Umbilical cord (tissue), 2 donors: ENCODE data around the gene TXN. TPM values are rescaled to one million over a fixed set of nuclear protein-coding genes. Genes with fewer than 3 reads are reported as not detected.
A peak's percentile ranks its signal among the peaks of the same experiment; 100 is the strongest.
"Not testable (repeated sequence)": the region's sequence is repeated elsewhere in the genome, so short reads cannot be mapped to it uniquely, and the experiment has no call there.

ENCODE experiments used
- DNase-seq: peaks from one replicate; pipeline ENCODE4 v3.0.0-alpha.2; 2015; ENCODE audit warnings: low spot score
- total RNA-seq: library from RNA; depleted of rRNA; stranded (reverse); fragments of >200 nt; gene quantifications from one replicate; pipeline ENCODE4 v1.2.3, GENCODE V29; 2014; ENCODE audit warnings: low replicate concordance; ENCODE audit not compliant: insufficient read depth

Gene TXN
- total RNA-seq, 1 donor from 2014 or later: 121 TPM

DNA sequence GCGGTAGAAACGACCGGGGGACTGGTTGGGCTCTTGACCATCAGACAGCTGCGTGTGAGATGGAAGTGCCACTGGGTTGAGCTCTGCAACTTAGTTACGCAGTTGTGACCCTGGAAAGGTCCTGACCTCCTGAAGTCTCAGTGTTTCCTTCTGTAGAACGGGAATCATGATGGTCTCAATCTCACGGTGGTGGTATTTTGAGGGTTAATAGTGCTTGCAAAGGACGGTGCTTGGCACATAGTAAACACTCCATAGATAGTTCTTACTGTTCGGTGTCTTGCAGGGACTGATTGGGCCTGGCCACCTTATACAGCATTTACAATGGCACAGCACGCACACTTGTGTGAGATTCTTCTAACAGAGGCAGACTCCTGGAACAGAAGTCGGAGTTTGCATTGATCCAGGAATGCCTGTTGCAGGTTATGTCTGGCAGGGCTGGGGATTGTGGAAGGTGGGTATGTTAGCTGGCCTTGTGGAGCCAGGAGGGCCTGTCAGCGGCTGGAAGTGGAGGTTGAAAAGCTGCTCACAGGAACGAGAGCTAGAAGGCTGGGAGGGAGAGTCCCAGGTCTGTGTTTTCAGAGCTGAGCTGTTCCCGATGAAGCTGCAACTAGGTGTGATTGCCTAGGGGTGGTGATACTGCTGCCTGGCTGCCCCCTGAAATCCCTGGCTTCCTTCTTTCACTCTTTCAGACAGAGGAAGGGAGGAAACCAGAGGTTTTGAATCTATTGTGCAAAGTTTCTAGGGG is 962 bp upstream of the TXN start:
- no peak for DNase-seq

DNA sequence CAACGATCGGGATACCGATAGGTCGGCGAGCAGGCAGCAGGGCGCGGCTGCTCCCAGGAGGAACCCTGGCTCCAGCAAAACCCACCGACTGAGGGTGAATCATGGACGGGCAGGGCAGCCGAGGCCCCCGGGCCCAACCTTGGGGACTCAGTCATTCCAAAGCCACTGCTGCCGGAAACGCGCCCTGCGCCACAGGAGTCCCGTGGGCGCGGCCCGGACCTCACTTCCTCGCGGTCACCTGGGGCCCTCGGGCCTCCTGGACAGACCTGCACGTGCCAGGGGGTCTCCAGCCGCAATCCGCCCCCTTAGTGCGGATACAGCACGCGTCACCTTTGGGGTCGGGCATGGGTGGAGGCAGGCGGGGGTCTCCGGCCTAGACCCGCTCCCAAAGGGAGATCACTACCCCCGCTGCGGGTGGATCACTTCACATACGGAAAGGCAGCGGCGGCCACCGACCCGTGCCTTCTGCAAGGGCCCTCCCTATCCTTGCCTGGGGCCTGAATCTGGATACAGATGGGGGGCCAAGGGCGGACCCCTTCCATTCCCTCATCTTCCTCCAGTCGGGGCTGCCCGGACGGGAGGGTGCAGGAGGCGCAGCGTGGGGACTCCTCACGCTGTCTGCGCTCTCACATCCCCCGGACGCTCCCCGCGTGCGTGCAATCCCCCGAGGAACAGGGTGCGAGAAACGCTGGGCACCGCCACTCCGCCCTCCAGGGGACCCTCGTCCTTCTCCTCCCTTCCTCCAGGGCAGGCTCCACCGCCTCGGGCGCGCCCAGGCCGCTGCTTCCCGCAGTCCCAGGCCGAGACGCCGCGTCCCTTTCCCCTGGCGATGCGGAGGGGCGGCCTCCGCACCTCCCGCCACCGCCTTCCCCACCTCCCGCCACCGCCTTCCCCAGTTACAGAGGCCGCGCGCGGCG is 586 bp downstream of the TXN start:
- peak; percentile 37 for DNase-seq

DNA sequence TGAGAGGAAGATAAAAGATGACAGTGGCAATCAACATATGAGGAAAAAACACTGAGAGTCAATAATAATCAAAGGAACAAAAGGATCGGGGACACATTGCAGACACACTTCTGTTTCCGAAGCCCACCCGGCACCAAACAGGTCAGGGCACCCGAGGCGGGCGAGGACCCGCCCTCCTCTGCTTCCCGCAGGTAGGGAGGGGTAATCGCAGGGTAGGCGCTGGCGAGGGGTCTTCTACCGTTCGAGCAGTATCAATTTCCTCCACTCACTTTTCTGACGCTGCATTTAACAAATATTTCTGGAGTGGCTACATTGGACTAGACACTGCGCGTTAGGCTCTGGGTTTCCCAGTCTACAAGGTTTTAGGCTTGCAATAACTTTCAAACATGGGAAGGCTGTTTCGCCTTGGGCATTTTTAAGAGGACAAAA is 1.3 kb downstream of the TXN start:
- no peak for DNase-seq

DNA sequence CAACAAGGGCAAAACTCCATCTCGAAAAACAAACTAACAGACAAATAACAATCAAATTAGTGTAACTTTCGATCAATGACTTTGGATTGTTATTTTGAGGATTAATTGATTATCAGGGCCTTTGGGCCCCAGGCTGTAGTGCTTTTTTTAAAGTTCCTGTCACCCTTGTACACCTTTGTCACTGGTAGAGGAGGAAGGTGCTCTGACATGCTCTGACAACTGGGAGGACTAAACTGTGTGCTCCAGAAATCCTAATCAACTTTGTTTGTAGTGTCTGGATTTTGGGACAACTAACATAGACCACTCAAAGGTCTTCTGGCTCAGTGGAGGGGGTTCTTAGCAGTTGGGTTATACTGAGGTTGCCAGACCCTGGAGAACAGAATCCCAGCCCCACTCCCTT is 1.8 kb downstream of the TXN start:
- no peak for DNase-seq

DNA sequence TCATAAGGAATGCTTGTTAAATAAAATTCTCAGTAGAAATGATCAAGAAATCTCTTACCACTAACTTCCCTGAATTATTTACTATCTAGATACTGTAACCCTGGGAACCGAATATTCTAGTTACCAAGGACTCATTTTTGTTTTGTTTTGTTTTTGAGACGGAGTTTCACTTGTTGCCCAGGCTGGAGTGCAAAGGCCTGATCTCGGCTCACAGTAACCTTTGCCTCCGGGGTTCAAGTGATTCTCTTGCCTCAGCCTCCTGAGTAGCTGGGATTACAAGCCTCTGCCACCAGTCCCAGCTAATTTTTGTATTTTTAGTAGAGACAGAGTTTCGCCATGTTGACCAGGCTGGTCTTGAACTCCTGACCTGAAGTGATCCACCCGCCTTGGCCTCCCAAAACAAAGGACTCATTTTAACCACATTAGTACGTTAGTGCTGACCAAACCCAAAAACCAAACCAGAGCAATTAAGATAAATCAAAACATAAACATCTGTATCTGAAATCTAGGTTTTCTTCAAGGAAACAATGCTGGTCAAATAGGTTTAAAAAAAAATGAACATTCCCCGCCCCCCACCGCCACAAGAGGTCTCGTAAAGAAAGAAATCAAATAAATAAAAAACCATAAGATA is 3.7 kb downstream of the TXN start:
- DNase-seq: no peak

DNA sequence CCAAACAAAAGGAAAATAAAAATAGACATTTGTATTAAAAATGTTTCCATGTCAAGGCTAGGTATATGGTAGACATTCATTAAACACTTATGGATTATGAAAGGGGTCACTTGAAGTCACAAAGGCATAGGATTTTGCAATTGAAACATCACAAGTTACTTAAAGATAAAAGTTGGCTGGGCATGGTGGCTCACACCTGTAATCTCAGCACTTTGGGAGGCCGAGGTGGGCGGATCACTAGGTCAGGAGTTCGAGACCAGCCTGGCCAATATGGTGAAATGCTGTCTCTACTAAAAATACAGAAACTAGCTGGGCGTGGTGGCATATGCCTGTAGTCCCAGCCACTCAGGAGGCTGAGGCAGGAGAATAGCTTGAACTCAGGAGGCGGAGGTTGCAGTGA is 4.5 kb downstream of the TXN start:
- DNase-seq: not testable (repeated sequence)

DNA sequence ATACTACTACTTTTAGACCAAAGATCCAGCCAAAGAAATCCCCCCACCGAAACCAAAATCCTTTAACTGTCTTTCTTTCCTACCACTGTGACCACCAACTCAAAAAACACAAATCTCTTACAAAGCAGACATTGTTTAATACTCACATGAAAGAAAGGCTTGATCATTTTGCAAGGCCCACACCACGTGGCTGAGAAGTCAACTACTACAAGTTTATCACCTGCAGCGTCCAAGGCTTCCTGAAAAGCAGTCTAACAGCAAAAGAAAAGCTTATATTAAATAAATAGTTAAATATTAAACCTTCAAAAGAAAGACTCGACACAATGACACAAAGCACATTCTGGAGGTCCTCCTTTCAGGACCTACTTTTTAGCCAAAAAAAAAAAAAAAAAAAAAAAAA is 5.1 kb downstream of the TXN start:
- no peak for DNase-seq

DNA sequence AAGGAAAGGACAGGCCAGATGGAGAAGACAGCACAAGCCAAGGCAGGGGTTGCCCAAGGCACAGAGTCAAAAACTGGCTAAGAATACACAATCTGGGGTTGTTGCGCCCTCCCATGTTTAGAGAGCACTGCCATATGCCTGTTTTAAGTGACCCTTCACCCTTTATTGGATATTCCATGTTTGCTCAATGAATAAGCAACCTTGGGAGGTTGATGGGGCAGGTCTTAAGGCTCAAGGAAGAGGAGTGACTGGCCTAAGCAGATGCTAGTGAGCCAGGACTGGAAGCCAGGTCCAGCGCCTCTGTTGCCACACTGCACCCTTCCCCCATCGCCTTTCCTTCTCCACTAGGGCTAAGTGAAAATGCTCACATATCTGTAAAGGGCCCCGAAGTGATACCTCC is 6.7 kb downstream of the TXN start:
- no peak for DNase-seq

DNA sequence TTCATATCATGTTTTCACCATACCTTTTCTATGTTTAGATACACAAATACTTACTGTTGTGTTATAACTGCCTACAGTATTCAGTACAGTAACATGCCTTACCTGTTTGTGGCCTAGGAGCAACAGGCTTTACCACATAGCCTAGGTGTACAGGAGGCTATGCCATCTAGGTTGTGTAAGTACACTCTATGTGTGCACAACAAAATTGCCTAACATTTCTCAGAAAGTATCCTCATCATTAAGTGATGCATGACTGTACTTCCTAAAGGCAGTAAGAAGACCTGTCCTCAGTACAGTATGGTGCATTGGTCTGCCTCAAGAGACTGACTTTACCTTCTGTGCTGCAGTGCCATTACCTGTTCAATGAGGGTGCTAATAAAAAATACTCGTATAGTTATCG is 7.9 kb downstream of the TXN start:
- DNase-seq: no peak

DNA sequence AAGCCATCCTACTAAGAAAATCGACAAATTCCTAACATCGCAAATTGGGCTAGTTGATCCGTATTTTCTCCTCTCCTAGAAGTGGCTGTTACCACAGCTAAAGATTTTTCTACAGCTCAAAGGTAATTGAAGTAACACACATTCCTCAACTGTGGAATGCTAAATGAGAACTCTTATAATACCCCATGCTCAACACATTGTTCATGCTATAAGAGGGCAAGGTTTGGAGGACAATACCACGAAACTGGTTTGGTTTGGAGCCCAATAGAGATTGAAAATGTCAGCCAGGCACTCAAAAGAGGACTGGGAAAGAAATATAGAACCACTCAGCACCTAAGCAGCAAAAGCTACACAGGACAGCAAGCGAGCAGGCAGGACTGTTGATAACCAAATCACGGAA is 10.1 kb downstream of the TXN start:
- DNase-seq: no peak

DNA sequence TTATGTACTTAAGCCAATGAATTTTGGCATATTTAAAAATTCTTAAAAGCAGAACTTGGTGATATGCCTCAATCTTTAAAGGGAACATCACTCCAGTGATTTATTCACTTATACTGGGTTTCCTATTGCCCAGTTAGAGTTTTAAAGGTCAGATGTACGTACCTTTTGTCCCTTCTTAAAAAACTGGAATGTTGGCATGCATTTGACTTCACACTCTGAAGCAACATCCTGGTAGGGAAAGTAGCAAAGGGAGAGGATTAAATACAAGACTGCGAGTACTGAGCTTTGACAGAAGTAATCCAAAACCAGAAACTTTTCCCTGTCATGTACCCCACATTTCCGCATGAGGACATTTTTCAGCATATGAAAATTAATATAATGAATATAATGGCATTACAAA is 11.7 kb downstream of the TXN start:
- DNase-seq: no peak

DNA sequence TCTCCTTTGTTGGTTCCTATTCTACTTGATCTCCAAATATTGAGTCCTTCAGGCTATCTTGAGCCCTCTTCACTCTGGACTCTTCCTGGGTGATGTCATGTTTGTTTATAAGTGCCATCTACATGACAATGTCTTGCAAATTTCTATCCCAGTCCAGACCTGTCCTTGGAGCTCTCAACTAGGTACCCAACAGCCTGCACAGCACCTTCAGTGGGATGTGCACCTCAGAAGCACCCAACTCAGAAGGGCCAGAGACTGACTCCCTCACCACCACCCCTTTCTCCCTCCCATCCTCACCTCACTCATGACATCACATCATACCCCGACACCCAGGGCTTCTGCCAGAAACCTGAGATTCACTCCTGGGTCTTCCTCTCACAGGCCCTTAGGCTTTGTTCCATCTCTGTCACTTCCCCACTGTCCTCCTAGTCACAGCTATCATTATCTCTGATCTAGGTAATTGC is 14.4 kb downstream of the TXN start:
- DNase-seq: no peak

DNA sequence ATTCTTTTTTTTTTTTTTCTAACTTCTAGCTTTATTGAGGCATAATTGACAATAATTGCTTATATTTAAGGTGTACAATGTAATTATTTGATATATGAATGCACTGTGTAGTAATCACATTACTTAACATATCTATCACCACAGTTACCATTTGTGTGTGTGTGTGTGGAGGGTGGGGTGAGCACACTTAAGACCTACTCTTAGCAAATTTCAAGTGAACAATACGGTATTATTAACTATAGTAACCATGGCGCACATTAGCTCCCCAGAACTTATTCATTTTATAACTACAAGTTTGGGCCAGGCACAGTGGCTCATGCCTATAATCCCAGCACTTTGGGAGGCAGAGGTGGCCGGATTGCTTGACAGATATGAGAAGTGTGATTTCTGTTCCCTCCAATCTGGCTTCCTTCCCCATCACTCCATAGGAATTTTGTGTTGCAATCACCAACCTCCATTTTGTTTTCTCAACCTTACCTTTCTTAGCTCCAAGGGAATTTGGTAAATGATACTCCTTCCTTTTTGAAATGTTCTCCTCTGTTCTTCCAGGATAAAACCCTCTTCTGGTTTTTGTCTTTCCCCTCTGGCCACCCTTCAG is 14.9 kb downstream of the TXN start:
- no peak for DNase-seq

DNA sequence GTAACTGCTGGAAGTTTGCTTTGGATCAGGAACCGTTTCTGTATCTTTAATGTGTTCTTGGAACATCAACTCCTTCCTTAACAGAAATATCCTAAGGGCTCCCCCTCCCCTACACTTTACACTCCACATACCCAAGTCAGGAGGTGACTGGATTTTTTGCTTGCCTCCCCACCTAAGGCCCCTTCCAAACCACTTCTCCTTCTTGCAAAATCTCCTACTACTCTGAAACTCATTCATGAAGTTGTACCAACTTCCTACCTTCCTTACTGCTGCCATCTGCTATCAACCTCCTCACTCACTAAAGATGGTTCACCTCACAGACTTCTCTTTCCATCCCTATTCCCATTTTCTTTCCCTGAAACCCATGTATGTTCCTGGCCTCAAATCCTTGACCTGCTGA is 16.1 kb downstream of the TXN start:
- no peak for DNase-seq

DNA sequence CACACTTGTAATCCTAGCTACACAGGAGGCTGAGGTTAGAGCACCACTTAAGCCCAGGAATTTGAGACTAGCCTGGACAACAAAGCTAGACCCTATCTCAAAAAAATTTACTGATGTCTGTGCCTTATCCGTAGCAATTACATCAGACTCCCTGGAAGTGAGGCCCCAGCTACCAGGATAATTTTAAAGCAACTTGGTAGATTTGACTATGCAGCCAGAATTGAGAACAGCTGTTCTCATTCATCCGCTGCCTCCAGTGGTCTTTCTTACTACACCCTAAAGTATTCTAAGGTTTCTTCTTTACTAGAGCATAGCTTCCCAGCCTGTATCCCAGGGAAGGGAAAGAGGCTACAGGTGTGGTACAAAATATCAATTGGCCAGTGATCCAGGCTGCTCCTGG is 28.0 kb downstream of the TXN start:
- peak; percentile 34 for DNase-seq

DNA sequence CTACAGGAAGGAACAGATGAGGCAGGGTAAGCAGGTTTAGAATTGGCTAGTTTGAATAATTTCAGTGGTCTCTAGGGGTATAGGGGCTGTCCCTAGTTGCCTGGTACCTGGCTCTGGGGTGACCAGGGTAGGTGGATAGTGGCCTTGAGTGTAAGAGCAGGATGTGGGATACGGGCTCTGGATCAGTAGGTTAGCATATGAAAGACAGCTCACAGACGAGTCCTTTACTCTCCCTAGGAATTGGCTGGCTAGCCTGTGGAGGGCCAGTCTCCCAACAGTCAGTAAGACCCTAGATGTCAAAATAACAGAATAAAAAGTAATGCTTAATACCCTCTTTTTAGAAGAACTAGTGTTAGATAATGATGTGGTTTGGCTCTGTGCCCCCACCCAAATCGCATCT is 31.7 kb downstream of the TXN start:
- DNase-seq: no peak

DNA sequence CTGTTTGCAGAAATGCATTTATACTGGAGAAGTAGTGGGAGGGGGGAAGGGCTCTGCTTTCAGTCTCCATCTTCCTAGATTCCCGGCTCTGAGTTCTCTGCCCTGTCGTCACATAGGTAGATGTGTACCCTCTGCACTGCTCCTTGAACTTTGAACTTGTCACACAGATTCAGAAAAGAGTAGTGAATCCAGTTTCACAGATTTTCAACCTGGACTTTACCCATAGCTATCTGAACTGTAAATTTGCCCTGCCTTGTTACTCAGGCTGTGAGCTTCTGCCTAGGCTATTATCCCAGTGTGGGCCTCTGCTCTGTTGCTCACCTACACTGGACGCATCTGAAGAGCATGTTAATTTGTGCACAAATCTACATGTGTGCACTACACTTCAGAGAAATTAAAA is 35.5 kb downstream of the TXN start:
- no peak for DNase-seq

DNA sequence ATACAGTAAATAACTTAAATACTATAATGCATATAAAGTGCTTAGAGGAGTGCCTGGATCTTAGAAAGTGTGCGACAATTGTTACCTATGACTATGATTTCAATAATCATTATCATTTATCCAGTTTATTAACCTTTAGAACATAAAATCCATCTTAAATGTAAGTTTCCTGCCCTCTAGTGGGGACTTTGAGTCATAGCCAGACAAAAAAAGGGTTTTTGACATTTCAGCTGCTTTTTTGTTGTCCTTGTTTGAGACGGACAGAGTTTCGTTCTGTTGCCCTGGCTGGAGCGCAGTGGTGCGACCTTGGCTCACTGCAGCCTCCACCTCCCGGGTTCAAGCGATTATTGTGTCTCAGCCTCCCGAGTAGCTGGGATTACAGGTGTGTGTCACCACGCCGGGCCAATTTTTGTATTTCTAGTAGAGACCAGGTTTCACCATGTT is 38.6 kb downstream of the TXN start:
- DNase-seq: peak; percentile 44

DNA sequence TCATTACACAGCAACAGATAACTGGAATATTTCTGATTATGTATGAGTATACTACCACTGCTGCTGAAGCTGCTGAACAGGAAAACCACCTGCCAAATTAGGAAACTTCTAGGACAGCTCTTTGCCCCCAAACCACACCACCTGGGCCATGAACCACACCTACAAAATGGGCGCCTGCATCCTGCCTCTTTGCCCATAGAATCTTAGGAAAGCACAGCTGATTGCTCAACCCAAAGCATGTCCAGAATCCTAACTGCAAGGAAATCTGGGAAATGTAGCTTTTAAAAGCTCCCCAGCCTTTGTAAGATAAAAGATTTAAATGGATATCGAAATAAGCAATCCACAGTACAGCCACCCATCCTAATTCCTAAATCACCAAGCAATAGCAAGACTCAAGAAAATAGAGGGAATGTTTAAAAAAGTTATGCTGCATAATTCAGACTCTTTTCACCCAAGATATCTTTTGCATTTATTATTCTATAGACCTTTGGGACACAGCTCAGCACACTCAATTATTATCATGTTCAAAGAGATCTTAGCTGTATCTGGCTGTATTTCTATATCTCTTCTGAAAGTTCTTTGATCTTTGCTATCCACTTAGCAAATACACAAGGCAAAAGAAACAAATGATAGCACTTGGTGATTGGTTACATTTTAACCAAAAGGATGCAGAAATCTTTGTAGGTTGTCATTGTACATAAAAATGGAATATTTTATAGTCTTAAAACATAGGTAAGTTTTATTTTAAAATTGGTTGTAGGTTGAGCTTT is 41.5 kb downstream of the TXN start:
- peak; percentile 75 for DNase-seq

DNA sequence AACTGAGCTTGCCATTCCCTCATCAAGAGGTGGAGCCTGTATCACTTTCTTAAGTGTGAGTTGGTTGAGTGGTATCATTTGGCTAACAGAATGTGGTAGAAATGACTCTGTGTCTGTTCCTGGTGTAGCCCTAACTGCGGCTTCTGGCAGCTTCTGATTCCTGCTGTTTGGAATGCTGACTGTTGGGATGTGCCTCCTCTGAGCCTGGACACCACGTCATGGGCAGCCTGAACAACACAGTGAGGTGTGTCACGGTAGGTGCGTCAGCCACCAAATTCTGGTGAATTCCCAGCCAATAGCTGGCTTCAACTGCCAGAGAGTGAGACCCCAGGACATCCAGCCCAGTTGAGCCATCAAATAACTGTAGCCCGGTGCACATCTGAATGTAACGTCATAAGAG is 42.2 kb downstream of the TXN start:
- no peak for DNase-seq

DNA sequence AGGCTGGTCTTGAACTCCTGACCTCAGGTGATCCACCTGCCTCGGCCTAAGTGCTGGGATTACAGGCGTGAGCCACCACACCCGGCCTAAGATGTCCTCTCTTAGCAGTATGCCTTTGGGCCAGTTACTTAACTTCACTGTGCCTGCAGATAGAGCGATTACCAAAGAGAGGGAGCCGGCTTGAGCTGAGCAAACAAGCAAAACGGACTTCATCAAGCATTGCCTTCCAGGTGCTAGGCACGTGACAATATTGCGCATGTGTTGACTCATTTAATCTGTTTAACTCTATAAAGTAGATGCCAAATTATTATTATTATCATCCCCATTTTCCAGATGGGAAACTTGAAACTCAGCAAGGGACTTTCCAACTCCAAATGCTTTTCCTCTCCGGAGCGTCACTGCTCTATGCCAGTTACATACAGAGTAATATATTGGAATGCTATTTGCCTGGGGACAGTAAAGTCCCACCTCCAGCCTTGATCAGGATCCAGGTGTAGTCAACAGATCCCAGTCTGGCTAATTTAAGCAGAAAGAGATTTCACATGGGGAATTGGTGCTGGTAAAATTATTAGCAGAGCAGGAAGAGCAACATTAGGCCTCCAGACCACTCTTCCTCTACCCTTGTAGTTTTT is 42.8 kb downstream of the TXN start:
- no peak for DNase-seq
